Sigmoid colon (tissue), 7 donors: ENCODE measurements around the gene SAFB. TPM values are rescaled to one million over a fixed set of nuclear protein-coding genes. Genes with fewer than 3 reads are reported as not detected.

Experiments used
- DNase-seq: peaks from one replicate; pipeline ENCODE4 v3.0.0-alpha.2; 2019
- H3K27ac ChIP-seq, 4 donors: fragments of 200-600 bp; sonication (generic); one replicate each; pipeline ENCODE4 v1.5.1; 2016 to 2019; ENCODE audit warnings: mild to moderate bottlenecking in 1 of 4
- H3K27me3 ChIP-seq, 3 donors: fragments of 200-600 bp; sonication (generic); one replicate each; pipeline ENCODE4 v1.5.1; 2019; ENCODE audit warnings: mild to moderate bottlenecking in 1 of 3
- H3K36me3 ChIP-seq, 4 donors: fragments of 200-600 bp; sonication (generic); one replicate each; pipeline ENCODE4 v1.5.1; 2016 to 2019
- H3K4me1 ChIP-seq, 4 donors: fragments of 200-600 bp; sonication (generic); one replicate each; pipeline ENCODE4 v1.5.1; 2017 to 2019
- H3K4me3 ChIP-seq, 4 donors: fragments of 200-600 bp; sonication (generic); one replicate each; pipeline ENCODE4 v1.5.1; 2017 to 2019; ENCODE audit warnings: mild to moderate bottlenecking in 2 of 4, moderate library complexity in 1 of 4
- H3K9me3 ChIP-seq, 4 donors: fragments of 200-600 bp in 3 of 4; sonication (generic) in 3 of 4; one replicate each; pipeline versions ENCODE4 v1.5.1 to v1.6.1; 2013 to 2019
- EP300 ChIP-seq, 4 donors: sonication (generic); formaldehyde crosslinking; IDR thresholded peaks; one replicate each; pipeline ENCODE4 v1.6.1; 2017; ENCODE audit warnings: antibody characterized with exemption in 4 of 4
- POLR2A ChIP-seq, 2 donors: fragments of 450-650 bp; IDR thresholded peaks; one replicate each; pipeline ENCODE4 v1.6.1; 2016; ENCODE audit warnings: antibody characterized with exemption in 2 of 2, mild to moderate bottlenecking in 2 of 2, moderate library complexity in 2 of 2
- POLR2AphosphoS5 ChIP-seq, 4 donors: sonication (generic); formaldehyde crosslinking; IDR thresholded peaks; one replicate each; pipeline ENCODE4 v1.6.1; 2017; ENCODE audit warnings: antibody characterized with exemption in 4 of 4
- WGBS, 2 donors: extraction: QIAGEN DNeasy Blood & Tissue Kit; methylation state at CpG; one replicate each; pipeline ENCODE4 v1.1.7; 2013; 5-methylcytosine and 5-hydroxymethylcytosine counted together
- intact Hi-C: fragments of 100-400 bp; cut with DNase I; formaldehyde crosslinking; loops from one replicate; pipeline ENCODE4 v1.15.1; 2023
- polyA plus RNA-seq, 3 donors: library from polyadenylated mRNA; stranded (reverse); fragments of 200-250 nt; gene quantifications; one replicate each; pipeline ENCODE4 v1.2.3, GENCODE V29; 2013
- total RNA-seq, 4 donors: library from RNA; depleted of rRNA; stranded (reverse); fragments of >200 nt; gene quantifications; one replicate each; pipeline ENCODE4 v1.1.0, GENCODE V29; 2016
- TF ChIP-seq, protein P1 (sequence below), 4 experiments: fragments of 450-650 bp in 3 of 4; fragments of 200-600 bp in 1 of 4; IDR thresholded peaks; one replicate each; pipeline ENCODE4 v1.5.1; 2016 to 2019; ENCODE audit warnings: antibody characterized with exemption in 4 of 4, mild to moderate bottlenecking in 3 of 4, moderate library complexity in 2 of 4
- donor health status: healthy with polysubstance abuse.
- donor health status: Bipolar disorder and iron deficiency.
- donor health status: healthy.

Gene SAFB
- total and polyA plus RNA-seq, 7 donors = 25.7 to 75.9 (median 54.6) TPM

DNA sequence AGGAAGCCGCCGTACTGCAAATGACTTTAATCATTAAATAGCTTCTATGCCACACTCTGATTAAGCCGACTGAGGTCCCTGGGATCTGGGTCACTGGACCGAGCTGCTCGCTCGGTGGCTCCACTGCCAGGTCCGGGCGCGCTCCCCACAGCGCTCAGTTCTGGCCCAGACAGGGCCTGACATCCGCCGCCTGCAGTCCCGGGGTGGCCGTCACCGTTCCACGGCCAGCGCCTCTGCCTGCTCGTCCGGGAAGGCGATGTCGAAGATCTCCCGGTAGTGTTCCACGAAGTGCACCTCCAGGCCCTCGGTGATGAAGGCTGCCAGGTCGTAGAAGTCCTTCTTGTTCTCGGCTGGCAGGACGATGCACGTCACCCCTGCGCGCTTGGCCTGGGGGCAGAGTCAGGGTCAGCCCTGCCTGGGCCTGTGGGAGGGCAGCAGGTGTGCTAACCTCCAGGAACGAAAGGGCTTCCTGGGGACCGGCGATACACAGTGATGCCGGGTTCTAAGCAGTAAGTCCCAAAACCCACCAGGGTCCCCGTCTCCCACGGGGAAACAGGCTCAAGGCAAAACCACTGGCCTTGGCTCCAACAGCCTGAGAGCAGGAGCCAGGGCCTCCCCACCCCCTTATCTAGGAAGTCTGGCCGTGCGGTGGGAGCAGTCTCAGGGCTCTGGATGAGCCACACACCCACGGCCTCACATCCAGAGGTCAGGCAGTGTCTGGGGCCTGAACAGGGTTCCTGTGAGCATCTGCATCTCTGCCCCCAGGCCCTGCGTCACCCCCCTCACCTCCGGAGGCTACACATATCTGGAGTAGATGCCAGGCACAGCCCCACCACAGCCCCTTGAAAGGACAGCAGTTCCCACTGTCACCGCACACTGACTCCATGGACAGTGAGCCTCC, 69.2 kb downstream of the SAFB start:
- Histone ChIP-seq H3K27ac (peak overlapping the region; percentile 89 to 96 (median 91)), H3K9me3 (no peaks in the 10 kb centered on the region), H3K4me3 (peak overlapping the region in 3 of 4 donors; percentile 66 to 85 (median 68)), H3K36me3 (peaks cover 16 to 55% (median 52%) of the 10 kb centered on the region in 4 donors), H3K4me1 (peaks cover 0 to 40% (median 31%) of the 10 kb centered on the region in 4 donors), H3K27me3 (no peaks in the 10 kb centered on the region)
- DNase-seq = peak; percentile 69
- WGBS, 2 donors = 27 to 60% methylated on average over 42 of the region's 42 CpGs
- TF ChIP-seq POLR2A (IDR thresholded peaks at IDR 0.05) (no peak), POLR2AphosphoS5 (IDR thresholded peaks at IDR 0.05) (no peak), EP300 (IDR thresholded peaks at IDR 0.05) (no peak)
- TF ChIP-seq, protein P1, sequence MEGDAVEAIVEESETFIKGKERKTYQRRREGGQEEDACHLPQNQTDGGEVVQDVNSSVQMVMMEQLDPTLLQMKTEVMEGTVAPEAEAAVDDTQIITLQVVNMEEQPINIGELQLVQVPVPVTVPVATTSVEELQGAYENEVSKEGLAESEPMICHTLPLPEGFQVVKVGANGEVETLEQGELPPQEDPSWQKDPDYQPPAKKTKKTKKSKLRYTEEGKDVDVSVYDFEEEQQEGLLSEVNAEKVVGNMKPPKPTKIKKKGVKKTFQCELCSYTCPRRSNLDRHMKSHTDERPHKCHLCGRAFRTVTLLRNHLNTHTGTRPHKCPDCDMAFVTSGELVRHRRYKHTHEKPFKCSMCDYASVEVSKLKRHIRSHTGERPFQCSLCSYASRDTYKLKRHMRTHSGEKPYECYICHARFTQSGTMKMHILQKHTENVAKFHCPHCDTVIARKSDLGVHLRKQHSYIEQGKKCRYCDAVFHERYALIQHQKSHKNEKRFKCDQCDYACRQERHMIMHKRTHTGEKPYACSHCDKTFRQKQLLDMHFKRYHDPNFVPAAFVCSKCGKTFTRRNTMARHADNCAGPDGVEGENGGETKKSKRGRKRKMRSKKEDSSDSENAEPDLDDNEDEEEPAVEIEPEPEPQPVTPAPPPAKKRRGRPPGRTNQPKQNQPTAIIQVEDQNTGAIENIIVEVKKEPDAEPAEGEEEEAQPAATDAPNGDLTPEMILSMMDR (IDR thresholded peaks at IDR 0.05) = no peak
- intact Hi-C loops = loop anchor here (2.0 to 5.0 kb wide), 3 partner anchors 29 to 210 kb away; partner anchors contain the start of genes CATSPERD, LONP1, NDUFA11 and SAFB

DNA sequence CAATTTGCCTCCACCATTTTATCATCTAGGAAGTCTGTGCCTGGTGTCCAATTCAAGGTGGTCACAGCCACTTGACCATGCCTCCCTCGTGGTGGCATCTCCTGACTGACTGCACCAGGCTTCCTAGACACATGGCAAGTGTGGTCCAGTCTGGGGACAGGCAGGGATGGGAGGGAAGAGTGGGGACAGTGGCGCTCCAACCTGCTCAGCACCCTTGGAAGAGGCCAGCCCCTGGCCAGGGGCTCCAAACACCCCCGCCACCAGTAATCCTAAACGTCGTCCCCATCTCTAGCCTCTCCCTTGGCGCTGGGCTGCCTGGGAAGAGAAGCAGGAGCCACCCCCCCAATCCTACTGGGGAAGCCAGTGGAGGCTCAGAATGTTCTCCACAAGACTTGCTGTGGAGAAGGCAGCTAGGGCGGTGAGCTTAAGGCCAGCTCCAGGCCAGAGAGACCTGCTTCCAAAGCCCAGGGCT, 69.9 kb downstream of the SAFB start:
- peaks cover 16 to 58% (median 52%) of the 10 kb centered on the region in 4 donors for H3K36me3 ChIP-seq
- intact Hi-C loops = loop anchor here (5.0 kb wide), 1 partner anchor 210 kb away; the partner anchor contains the start of genes NDUFA11 and VMAC

DNA sequence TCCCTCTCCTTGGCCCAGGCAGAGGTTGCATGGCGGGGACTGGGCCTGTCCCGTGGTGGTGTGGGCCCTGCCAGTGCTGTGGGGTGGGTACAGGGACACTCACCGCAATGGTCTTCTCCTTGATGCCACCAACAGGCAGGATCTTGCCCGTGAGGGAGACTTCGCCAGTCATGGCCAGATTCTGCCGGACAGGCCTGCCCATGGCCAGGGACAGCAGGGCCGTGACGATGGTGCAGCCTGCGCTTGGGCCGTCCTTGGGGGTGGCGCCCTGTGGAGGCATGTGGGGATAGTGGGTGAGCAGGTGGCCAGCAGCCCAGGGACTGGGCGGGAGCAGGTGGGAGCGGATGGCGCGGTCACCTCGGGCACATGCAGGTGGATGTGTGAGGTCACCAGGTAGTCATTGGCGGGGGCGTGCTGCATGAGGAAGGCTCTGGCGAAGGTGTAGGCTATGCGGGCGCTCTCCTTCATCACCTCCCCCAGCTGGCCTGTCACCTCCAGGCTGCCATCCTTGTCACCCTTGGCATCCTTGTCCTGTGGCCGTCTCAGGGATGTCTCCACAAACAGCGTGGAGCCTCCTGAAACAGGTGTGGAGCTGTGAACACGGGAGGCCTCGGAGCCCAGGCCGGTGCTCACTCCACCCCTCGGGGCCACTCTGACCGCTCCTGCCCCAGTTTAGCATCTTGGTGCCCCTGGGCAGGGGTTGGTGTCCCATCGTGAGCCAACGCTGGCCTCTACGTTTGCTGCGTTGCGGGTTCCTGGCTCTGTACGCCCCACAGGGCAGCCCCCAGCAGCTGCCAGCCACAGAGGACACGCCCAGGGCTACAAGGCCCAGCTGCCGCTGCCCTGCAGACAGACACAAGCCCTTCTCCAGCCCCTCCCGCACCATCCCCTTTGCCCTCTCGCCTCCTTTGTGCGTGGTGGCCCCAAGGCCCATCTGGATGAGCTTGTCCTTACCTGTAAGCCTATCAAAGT, 70.6 kb downstream of the SAFB start:
- H3K36me3 ChIP-seq = peaks cover 20 to 65% (median 57%) of the 10 kb centered on the region in 4 donors
- H3K27ac ChIP-seq = peak overlapping the region in 1 of 4 donors; percentile 89
- WGBS, 2 donors = 76 to 86% methylated on average over 39 of the region's 39 CpGs
- intact Hi-C loops = loop anchor here (5.0 kb wide), 1 partner anchor 209 kb away; the partner anchor contains the start of genes NDUFA11 and VMAC
- DNase-seq = peak; percentile 65
- no peak for TF ChIP-seq POLR2A (IDR thresholded peaks at IDR 0.05)
- no peak for TF ChIP-seq EP300 (IDR thresholded peaks at IDR 0.05)
- TF ChIP-seq, protein P1 (IDR thresholded peaks at IDR 0.05) = no peak
- no peak for TF ChIP-seq POLR2AphosphoS5 (IDR thresholded peaks at IDR 0.05)
- peaks cover 0 to 34% (median 25%) of the 10 kb centered on the region in 4 donors for H3K4me1 ChIP-seq
- H3K27me3 ChIP-seq = no peaks in the 10 kb centered on the region
- no peaks in the 10 kb centered on the region for H3K9me3 ChIP-seq
- no peak overlapping the region for H3K4me3 ChIP-seq

More for the DNA sequence above, 69.9 kb downstream of the SAFB start:
- Histone ChIP-seq H3K4me3 (no peak overlapping the region), H3K4me1 (peaks cover 0 to 34% (median 25%) of the 10 kb centered on the region in 4 donors), H3K27ac (peak overlapping the region in 3 of 4 donors; percentile 89 to 96 (median 90)), H3K9me3 (no peaks in the 10 kb centered on the region), H3K27me3 (no peaks in the 10 kb centered on the region)
- WGBS, 2 donors = 79 to 84% methylated on average over 7 of the region's 7 CpGs
- TF ChIP-seq EP300 (IDR thresholded peaks at IDR 0.05) (no peak), POLR2AphosphoS5 (IDR thresholded peaks at IDR 0.05) (no peak), POLR2A (IDR thresholded peaks at IDR 0.05) (no peak)
- TF ChIP-seq, protein P1 (IDR thresholded peaks at IDR 0.05) = no peak
- no peak for DNase-seq
